ENCODE measurements around the gene ZNF292.
"Not testable (repeated sequence)": the region's sequence is repeated elsewhere in the genome, so short reads cannot be mapped to it uniquely, and the experiment has no call there.

- not testable (repeated sequence) for TF ChIP-seq CTCF, POLR2A (IDR thresholded peaks at IDR 0.05)
These were observed 42.9 kb downstream of the ZNF292 start for GRCh38 chr6:87198022-87198810.

Data from testis (tissue), 2 donors.